ENCODE data around the gene KIAA0513.

DNA sequence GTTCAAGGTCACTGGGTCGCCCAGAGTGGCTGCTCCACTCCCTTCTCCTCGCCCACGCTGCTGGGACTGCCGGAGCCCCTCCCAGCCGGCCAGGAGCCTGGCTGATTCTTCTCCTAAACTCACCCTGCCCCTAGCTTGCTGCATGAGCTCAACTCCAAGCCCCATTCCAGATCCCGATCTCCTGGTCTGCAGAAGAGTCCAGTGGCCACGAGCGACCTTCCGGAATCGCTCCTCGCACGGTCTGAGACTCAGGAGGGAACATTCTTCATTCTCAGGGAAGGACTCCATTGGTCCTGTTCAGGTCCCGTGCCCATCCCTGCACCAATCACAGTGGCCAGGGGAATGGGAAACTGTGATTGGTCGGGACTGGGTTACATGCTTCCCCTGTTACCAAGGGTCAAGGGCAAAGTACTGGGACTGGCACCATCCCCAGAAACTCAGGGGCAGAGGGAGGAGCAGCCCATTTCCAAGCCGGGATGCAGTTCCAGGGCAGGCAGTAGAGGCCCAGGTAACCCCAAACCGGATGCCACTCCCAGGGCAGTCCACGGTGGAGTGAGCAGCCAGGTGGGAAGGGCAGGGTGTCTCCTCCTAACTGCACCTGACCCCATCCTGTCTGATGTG is 109.2 kb downstream of the KIAA0513 start:
- TF ChIP-seq CTCF (IDR thresholded peaks at IDR 0.05) (no peak), POLR2A (IDR thresholded peaks at IDR 0.05) (no peak)

Data from Peyer's patch (tissue), 4 donors.